SU-DHL-6 (cell line): Measurements from ENCODE around the gene USH1C.

Source experiments
- EZH2phosphoT487 ChIP-seq: fragments of 200-600 bp; sonication (generic), shearing (Covaris generic); conservative IDR thresholded peaks from 2 replicates; pipeline ENCODE4 v1.6.1; 2018; ENCODE audit warnings: mild to moderate bottlenecking, antibody characterized with exemption, low read length, moderate library complexity, mixed read lengths
- TF ChIP-seq, protein P1 (sequence below): fragments of 200-600 bp; sonication (generic); IDR thresholded peaks from one replicate; pipeline ENCODE4 v1.5.1; 2017; ENCODE audit warnings: antibody characterized with exemption, mild to moderate bottlenecking, low read length, moderate library complexity; ENCODE audit not compliant: insufficient read depth, poor library complexity, severe bottlenecking

DNA sequence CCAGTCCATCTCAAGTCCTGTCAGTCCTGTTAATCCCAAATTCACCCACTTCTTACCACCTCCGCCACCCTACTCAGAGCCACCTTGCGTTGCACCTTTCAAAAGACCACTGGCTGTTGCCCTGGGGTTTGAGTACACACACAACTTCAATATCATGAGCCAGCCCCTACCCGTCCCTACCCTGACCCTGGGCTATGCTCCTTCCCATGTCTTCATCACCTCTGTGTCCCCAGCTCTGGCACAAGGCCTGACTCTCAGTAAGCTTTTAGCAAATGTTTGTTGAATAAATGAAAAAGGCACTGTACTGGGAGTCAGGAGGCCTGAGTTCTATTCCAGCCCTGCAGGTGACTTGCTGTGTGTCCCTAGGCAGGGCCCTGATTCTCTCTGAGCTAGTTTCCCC lies 29.3 kb upstream of the USH1C start:
- TF ChIP-seq, protein P1, sequence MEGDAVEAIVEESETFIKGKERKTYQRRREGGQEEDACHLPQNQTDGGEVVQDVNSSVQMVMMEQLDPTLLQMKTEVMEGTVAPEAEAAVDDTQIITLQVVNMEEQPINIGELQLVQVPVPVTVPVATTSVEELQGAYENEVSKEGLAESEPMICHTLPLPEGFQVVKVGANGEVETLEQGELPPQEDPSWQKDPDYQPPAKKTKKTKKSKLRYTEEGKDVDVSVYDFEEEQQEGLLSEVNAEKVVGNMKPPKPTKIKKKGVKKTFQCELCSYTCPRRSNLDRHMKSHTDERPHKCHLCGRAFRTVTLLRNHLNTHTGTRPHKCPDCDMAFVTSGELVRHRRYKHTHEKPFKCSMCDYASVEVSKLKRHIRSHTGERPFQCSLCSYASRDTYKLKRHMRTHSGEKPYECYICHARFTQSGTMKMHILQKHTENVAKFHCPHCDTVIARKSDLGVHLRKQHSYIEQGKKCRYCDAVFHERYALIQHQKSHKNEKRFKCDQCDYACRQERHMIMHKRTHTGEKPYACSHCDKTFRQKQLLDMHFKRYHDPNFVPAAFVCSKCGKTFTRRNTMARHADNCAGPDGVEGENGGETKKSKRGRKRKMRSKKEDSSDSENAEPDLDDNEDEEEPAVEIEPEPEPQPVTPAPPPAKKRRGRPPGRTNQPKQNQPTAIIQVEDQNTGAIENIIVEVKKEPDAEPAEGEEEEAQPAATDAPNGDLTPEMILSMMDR: no peak
- no peak for TF ChIP-seq EZH2phosphoT487
